A673 (cell line): ENCODE data around the gene OXCT1. TPM values are rescaled to one million over a fixed set of nuclear protein-coding genes. Genes with fewer than 3 reads are reported as not detected.

Experiments
- BruUV-seq: library from RNA; stranded (reverse); fragments of 400-500 nt; replicated peaks from 2 replicates; lab custom pipeline; 2021; lab: Mats Ljungman, UMichigan
- CTCF ChIA-PET: fragments of 300-600 bp; sonication (Branson Sonifier 250); formaldehyde crosslinking; loops from one replicate; lab custom pipeline; 2022; ENCODE audit warnings: antibody characterized with exemption; lab: Charles Lee
- POLR2A ChIA-PET: fragments of 300-600 bp; sonication (Branson Sonifier 250); formaldehyde crosslinking; loops from one replicate; lab custom pipeline; 2022; ENCODE audit warnings: antibody characterized with exemption; ENCODE audit not compliant: low non-redundant PET; lab: Charles Lee
- DNase-seq: peaks from one replicate; pipeline ENCODE4 v3.0.0-alpha.2; 2015; ENCODE audit warnings: low spot score
- H3K27ac ChIP-seq: fragments of 200-600 bp; sonication (generic); 2 replicates; pipeline ENCODE4 v1.5.1; 2016; ENCODE audit warnings: mixed run types, low read depth, mild to moderate bottlenecking, mixed read lengths, antibody characterized with exemption, low read length; ENCODE audit not compliant: poor library complexity, severe bottlenecking
- H3K27me3 ChIP-seq: fragments of 200-600 bp; sonication (generic); replicated peaks from 2 replicates; pipeline ENCODE4 v1.6.1; 2017; ENCODE audit warnings: mixed run types, low read depth, mild to moderate bottlenecking, mixed read lengths, antibody characterized with exemption, low read length; ENCODE audit not compliant: insufficient read depth, poor library complexity
- H3K36me3 ChIP-seq: fragments of 200-600 bp; sonication (generic); 2 replicates; pipeline ENCODE4 v1.6.1; 2016; ENCODE audit warnings: mixed run types, mild to moderate bottlenecking, mixed read lengths, antibody characterized with exemption, low read length; ENCODE audit not compliant: insufficient read depth, poor library complexity, severe bottlenecking
- H3K4me1 ChIP-seq: fragments of 200-600 bp; sonication (generic); 2 replicates; pipeline ENCODE4 v1.6.1; 2017; ENCODE audit warnings: mixed run types, mild to moderate bottlenecking, mixed read lengths, antibody characterized with exemption, low read length; ENCODE audit not compliant: insufficient read depth, poor library complexity, severe bottlenecking
- H3K4me3 ChIP-seq: fragments of 200-600 bp; sonication (generic); 2 replicates; pipeline ENCODE4 v1.5.1; 2016; ENCODE audit warnings: low read depth, mixed run types, mild to moderate bottlenecking, mixed read lengths, low read length; ENCODE audit not compliant: poor library complexity, severe bottlenecking
- H3K9me3 ChIP-seq: fragments of 200-600 bp; sonication (generic); 2 replicates; pipeline ENCODE4 v1.6.1; 2016; ENCODE audit warnings: mixed run types, low read depth, mild to moderate bottlenecking, mixed read lengths, antibody characterized with exemption, low read length; ENCODE audit not compliant: poor library complexity, severe bottlenecking
- EZH2 ChIP-seq: fragments of 200-600 bp; sonication (generic); IDR thresholded peaks from 2 replicates; pipeline ENCODE4 v1.6.1; 2017; ENCODE audit warnings: borderline replicate concordance, low read depth, mild to moderate bottlenecking, mixed read lengths, antibody characterized with exemption, low read length; ENCODE audit not compliant: poor library complexity, severe bottlenecking
- intact Hi-C: fragments of 100-400 bp; cut with micrococcal nuclease; formaldehyde crosslinking; loops from one replicate; pipeline ENCODE4 v1.10.0; 2022; ENCODE audit not compliant: unreplicated experiment
- total RNA-seq: library from RNA; stranded (reverse); gene quantifications from 2 replicates; pipeline ENCODE4 v1.2.3, GENCODE V29; 2021
- TF ChIP-seq, protein P1 (sequence below): fragments of 300-800, 200-600 bp; sonication (generic); conservative IDR thresholded peaks from 2 replicates; pipeline ENCODE4 v1.5.1; 2017; ENCODE audit warnings: low read depth, mild to moderate bottlenecking, antibody characterized with exemption, low read length, moderate library complexity, mixed read lengths

The OXCT1 gene
- total RNA-seq, 1 experiment from 2014 or later, result 48.4 TPM

- BruUV-seq, result no TSS peak
- H3K9me3 ChIP-seq, result no peaks in the 10 kb centered on the region
- POLR2A ChIA-PET, result no interaction called here
- H3K27ac ChIP-seq, result no peak overlapping the region
- intact Hi-C loops, result no loop called here
- no peak overlapping the region for H3K4me3 ChIP-seq
- DNase-seq, result no peak
- H3K36me3 ChIP-seq, result no peaks in the 10 kb centered on the region
- no peaks in the 10 kb centered on the region for H3K4me1 ChIP-seq
- CTCF ChIA-PET, result no interaction called here
- TF ChIP-seq EZH2, result no peak
- TF ChIP-seq, protein P1, sequence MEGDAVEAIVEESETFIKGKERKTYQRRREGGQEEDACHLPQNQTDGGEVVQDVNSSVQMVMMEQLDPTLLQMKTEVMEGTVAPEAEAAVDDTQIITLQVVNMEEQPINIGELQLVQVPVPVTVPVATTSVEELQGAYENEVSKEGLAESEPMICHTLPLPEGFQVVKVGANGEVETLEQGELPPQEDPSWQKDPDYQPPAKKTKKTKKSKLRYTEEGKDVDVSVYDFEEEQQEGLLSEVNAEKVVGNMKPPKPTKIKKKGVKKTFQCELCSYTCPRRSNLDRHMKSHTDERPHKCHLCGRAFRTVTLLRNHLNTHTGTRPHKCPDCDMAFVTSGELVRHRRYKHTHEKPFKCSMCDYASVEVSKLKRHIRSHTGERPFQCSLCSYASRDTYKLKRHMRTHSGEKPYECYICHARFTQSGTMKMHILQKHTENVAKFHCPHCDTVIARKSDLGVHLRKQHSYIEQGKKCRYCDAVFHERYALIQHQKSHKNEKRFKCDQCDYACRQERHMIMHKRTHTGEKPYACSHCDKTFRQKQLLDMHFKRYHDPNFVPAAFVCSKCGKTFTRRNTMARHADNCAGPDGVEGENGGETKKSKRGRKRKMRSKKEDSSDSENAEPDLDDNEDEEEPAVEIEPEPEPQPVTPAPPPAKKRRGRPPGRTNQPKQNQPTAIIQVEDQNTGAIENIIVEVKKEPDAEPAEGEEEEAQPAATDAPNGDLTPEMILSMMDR, result no peak
- no peaks in the 10 kb centered on the region for H3K27me3 ChIP-seq
Observed at GRCh38 chr5:41891066-41891707, 21.0 kb upstream of the OXCT1 start.

DNA sequence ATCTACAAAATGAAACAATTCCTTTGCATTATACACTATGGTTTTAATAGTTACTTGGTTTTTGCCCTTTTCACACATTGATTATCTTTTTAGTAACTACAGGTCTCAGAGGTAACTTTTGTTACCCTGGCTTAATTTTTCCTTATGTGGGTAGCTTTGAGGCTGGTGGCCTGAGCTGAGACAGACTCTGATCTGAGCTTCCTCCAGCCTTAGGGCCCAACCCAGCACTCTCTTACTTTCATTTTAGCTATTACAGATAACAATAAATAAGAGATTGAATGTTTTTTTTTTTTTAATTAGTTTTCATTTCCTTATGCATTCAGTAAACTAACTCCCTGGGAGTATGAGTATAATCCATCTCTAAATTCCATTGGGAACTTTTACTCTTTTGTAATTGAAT lies 15.1 kb upstream of the OXCT1 start:
- no peaks in the 10 kb centered on the region for H3K27me3 ChIP-seq
- no peaks in the 10 kb centered on the region for H3K36me3 ChIP-seq
- ChIA-PET POLR2A (no interaction called here), CTCF (no interaction called here)
- no peak for DNase-seq
- no peaks in the 10 kb centered on the region for H3K9me3 ChIP-seq
- H3K4me1 ChIP-seq, result no peaks in the 10 kb centered on the region
- BruUV-seq, result no TSS peak
- TF ChIP-seq EZH2, result no peak
- TF ChIP-seq, protein P1, result no peak
- H3K27ac ChIP-seq, result no peak overlapping the region
- H3K4me3 ChIP-seq, result no peak overlapping the region
- intact Hi-C loops, result no loop called here

GRCh38 chr5:41883936-41884335 lies 13.7 kb upstream of the OXCT1 start:
- BruUV-seq, result no TSS peak
- no peak for DNase-seq
- Histone ChIP-seq H3K9me3 (no peaks in the 10 kb centered on the region), H3K4me3 (no peak overlapping the region), H3K27me3 (no peaks in the 10 kb centered on the region), H3K36me3 (no peaks in the 10 kb centered on the region), H3K4me1 (no peaks in the 10 kb centered on the region), H3K27ac (no peak overlapping the region)
- TF ChIP-seq EZH2, result no peak
- TF ChIP-seq, protein P1, result no peak
- intact Hi-C loops, result no loop called here
- ChIA-PET POLR2A (no interaction called here), CTCF (no interaction called here)
